Left lobe of liver (tissue), 2 donors: ENCODE data around the gene CD101. TPM values are rescaled to one million over a fixed set of nuclear protein-coding genes. Genes with fewer than 3 reads are reported as not detected.

Experiments
- ATAC-seq: fragments of 200-7000 bp; cut with Tn5 transposase; one replicate; pipeline ENCODE4 v1.9.1; 2020; ENCODE audit warnings: mild to moderate bottlenecking, moderate library complexity
- DNase-seq: peaks from one replicate; pipeline ENCODE4 v3.0.0-alpha.2; 2020; ENCODE audit warnings: low spot score
- total RNA-seq: library from RNA; stranded (reverse); gene quantifications from one replicate; pipeline ENCODE4 v1.2.1, GENCODE V29; 2021
- donor health status: DM: no; HTN: no; CAD: no; lungs with moderate emphysema.
- donor health status: DM: no; HTN: yes; CAD: no.

CD101 gene
- total RNA-seq, 1 donor from 2014 or later, result 0.15 TPM

DNA sequence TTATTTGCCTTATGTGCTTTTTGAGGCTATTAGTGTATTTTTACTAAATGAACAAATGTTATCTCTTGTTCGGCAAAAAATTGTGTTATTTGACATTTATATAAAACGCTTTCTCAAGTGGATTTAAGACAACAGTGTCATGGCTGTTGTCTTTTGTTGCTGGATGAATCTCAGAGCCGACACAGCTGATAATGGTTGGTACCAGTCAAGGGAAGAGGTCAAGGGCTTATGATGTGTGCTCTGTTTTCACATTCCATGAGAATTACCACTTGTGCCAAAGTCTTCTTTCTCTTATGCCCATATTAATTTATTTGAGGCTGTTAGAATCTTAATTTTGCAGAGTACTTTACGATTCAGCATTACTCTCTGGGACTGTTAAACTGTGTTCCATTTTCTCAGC, 17.9 kb upstream of the CD101 start:
- DNase-seq (no peak), ATAC-seq (no peak)

DNA sequence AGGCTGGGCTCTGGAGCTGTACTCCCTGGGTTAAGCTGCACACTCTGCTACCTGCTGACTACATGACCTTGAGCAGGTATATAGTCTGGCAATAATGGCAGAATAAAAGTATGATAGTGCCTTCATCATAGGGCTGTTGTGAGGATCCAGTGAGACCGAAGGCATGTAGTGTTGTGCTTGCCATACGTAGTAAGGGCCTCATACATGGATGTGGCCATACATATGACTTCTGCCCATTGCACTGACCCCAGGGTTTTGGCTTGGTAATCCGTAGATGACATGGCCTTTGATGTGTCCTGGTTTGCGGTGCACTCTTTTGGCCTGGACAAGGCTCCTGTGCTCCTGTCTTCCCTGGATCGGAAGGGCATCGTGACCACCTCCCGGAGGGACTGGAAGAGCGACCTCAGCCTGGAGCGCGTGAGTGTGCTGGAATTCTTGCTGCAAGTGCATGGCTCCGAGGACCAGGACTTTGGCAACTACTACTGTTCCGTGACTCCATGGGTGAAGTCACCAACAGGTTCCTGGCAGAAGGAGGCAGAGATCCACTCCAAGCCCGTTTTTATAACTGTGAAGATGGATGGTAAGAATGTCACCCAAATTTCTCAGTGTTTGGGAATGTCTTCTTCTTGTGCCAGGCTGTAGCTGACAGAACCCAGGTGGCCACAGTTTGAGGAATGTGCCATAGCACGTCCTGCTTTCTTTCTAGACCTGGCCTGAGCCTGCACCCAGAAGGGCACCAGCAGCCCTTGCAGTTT, 17.0 kb upstream of the CD101 start:
- ATAC-seq, result no peak
- no peak for DNase-seq

DNA sequence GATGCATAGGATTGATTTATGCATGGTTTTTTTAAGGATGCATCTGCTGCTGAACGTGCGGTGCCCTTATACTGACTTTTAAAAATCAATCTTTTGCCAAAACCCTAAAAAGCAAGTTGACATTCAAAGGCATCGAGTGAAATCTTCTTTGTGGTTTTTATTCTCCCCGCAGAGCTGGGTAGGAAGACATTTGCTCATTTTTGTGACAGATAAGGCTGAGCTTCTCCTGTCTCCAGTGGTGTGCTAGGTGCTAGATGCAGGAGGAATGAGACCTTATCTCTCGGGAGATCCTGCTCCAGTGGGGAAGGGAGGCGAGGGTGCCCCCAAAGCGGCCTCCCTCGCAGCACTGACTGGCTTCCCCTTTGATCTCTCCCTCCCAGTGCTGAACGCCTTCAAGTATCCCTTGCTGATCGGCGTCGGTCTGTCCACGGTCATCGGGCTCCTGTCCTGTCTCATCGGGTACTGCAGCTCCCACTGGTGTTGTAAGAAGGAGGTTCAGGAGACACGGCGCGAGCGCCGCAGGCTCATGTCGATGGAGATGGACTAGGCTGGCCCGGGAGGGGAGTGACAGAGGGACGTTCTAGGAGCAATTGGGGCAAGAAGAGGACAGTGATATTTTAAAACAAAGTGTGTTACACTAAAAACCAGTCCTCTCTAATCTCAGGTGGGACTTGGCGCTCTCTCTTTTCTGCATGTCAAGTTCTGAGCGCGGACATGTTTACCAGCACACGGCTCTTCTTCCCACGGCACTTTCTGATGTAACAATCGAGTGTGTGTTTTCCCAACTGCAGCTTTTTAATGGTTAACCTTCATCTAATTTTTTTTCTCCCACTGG, 14.9 kb upstream of the CD101 start:
- ATAC-seq, result no peak
- no peak for DNase-seq

DNA sequence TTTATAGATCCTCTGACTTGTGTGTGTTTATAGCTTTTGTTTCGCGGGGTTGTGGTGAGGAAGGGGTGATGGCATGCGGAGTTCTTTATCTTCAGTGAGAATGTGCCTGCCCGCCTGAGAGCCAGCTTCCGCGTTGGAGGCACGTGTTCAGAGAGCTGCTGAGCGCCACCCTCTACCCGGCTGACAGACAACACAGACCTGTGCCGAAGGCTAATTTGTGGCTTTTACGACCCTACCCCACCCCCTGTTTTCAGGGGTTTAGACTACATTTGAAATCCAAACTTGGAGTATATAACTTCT, 14.4 kb upstream of the CD101 start:
- ATAC-seq, result no peak
- no peak for DNase-seq

DNA sequence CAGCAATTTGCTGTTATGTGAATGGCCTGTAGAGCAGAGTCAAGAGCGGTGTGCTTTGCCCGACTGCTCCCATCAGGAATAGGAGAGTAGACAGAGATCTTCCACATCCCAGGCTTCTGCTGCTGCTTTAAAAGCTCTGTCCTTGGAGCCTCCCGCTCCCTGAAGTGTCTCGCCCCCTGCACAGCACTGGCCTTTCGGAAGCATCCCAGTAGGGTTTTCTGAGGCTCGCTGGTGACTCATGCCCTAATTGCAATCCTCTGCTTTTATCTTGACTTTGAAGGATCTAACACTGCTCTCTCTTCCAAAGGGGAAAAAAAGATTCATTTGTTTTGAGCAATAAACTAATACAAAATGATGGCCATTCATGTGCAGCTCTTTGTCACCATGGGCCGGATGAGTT, 13.3 kb upstream of the CD101 start:
- no peak for DNase-seq
- no peak for ATAC-seq

DNA sequence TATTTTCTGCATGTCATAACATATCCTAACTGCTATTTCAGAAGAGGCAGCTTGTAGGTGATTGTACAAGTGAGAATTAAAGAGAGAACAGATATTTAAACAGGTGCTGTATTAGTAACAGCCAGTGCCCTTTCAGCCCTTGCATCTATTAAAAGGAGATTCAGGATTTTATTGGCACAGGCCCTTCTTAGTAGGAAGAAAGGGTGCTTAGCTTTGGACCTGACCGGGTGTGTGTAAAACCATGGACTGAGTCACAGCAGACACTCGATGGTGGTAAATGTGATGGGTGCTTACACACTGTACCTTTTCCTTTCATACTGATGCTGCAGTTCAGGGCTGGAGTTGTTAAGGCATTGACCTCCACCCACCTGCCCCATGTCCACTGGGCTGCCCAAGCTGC, 12.7 kb upstream of the CD101 start:
- ATAC-seq, result no peak

DNA sequence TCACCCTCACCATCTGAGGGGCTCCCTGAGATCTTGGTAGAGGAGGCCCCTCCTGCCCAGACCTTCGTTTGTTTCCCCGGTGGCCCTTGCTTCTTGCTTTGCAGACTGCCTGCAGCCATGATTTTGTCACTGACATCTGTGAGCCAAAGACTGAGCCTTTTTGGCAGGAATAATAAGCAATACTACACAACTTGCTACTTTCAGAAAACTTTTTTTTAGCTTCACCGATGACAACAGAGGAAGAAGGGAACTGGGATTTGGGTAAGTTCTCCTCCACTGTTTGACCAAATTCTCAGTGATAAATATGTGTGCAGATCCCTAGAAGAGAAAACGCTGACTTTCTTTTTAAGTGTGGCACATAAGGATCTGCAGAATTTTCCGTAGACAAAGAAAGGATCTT, 11.7 kb upstream of the CD101 start:
- ATAC-seq, result no peak

More for the DNA sequence above, 12.7 kb upstream of the CD101 start:
- DNase-seq, result no peak

DNA sequence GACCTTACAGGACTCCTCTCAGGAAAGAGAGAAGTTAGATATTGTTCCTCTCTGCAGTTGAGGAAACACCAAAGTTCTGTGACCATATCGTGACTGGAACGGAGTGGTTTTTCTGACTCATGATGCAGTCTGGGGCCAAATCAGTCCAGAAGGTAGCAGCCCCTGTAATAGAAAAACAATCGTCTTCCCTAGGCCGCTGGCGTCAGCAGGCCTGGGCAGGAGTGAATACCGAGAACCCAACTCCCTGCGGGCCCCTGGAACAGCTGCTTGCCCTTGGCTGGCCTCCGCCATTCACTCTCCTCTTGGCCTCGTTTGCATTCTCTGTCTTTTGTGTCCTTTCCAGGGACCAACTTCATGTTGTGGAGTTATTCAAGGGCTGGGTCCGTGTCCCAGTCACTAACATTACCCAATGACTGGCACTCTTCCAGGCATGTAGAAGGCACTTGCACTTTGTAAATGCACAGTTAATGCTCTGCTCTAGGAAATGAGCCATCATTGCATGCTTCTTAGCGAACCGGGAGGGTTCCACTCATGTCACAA, 10.9 kb upstream of the CD101 start:
- no peak for DNase-seq
- ATAC-seq, result peak; percentile 60

More for the DNA sequence above, 11.7 kb upstream of the CD101 start:
- no peak for DNase-seq

DNA sequence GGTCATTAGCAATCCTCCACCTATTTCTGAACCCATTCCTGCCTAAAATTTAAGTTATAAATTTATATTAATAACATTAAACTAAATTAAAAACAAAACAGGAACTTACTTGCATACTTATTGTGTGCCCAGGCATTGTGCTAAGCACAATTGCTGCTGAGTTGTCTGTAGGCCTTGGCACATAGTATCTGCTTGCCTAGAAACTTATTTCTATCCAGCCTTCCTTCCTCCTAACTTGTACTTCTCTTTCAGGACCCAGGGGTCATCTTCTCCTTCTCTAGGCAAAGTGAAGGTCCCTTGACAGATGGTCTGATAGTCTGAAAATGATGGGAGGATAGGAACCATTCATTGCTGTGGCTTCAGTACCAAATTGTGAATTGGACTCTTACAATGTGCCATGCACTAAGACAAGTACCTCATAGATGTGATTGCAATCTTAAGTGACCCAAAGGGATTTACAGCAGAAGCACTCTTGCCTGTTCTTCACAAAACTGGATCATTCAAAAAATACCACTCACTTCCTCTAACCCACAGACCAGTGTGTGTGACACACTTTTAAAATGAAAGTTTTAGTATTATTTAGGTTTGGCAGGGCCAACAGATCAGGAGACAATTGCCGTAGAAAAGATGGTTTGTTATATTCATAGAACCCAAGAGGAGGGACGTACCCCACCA, 10.3 kb upstream of the CD101 start:
- no peak for DNase-seq
- peak; percentile 33 for ATAC-seq

DNA sequence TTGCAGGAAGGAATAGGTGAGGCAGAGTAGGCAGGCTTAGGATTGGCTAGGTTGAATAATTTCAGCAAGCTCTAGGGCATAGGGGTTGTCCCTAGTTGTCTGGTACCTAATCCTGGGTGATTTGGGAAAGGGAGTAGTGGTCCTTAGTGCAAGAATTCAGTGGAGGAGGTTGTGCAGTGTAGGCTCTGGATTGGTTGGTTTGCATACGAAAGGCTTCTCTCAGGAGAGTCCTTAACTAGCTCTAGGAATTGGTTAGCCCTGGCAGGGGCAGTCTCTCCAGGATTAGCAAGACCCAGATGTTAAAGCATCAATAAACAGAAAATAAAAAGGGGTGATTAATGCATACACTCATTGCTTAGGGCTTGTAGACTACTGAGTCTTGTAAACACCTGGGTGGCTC, 9.6 kb upstream of the CD101 start:
- no peak for DNase-seq
- ATAC-seq, result no peak

DNA sequence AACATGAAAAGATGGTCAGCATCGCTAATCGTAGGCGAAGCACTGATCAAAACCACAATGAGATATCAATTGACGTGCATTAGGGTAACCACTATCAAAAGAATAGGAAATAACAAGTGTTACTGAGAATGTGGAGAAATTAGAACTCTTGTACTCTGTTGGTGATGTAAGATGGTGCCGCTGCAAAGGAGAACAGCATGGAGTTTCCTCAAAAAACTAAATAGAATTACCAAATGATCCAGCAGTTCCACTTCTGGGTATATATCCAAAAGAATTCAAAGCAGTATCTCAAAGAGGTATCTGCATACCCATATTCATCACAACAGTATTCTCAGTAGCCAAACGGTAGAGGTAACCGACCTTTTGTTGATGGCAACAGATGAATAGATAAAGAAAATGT, 8.3 kb upstream of the CD101 start:
- ATAC-seq (no peak), DNase-seq (no peak)

DNA sequence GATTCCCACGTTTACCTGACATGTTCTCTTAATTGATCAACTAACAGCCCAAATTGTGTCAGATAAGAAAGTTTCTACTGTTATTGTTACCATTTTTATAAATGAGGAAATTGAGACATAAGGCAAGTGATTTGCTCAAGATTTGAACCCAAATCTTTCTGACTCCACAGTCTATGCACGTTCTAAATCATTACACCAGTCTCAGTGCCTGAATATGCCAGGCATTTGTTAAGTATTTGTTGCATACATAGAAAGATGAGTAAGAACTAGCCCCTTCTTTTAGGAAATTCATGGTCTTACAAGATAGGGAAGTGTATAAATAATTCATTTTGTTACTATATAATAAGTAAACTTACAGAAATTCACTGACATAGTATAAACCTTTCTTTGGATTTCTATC, 7.1 kb upstream of the CD101 start:
- no peak for DNase-seq
- no peak for ATAC-seq

DNA sequence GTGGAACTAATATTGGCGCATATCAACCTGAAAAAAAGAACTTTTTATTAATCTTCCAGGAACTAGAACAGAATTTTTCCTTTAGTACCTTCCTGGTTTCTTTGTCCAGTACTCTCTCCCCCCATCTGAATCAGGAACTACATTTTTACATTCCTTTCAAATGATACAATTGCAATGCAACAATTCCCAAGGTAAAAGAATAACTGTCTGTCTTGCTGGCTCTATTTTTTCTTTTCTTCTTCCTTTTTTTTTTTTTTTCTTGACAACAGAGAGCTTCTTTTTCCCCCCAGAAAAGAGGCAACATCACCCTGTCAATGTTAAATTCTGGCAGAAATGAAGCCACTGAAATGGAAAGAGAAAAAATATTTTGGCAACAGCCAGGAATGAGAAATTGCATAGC, 4.5 kb upstream of the CD101 start:
- DNase-seq, result no peak
- no peak for ATAC-seq

DNA sequence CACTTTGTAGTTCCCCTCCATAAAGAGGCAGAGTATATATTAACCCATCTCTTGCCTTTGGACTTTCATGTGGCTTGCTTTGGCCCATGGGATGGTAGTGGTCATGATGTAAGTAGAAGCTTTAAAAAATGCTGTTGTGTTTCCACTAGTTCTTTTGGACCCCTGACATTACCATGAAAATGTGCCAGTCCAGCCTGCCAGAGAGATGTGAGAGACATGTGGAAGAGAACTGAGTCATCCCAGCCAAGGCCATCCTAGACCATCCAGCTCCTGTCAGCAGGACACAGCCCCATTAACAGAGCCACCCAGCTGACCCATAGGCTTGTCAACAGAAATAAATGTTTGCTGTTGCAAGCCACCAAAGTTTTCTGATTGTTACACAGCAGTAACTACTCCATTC, 3.9 kb upstream of the CD101 start:
- no peak for ATAC-seq
- DNase-seq, result no peak

DNA sequence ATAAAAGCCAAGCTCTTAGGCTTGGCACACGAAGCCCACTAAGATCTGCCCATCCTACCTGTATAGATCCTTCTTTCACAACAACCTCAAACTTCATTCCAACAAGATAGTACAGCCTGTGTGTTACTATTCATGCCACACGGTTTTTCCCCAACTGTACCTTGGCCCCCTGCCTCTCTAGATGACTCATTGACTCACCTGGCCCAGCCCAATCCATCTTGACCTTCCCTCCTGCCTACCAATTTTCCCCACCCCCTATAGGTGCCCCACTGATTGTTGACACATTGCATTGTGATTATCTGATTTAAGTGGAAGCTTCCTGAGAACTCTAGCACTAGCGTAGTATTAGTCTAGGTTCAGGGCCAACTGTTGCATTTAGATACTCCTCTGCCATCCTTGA, 2.0 kb upstream of the CD101 start:
- ATAC-seq (no peak), DNase-seq (no peak)

DNA sequence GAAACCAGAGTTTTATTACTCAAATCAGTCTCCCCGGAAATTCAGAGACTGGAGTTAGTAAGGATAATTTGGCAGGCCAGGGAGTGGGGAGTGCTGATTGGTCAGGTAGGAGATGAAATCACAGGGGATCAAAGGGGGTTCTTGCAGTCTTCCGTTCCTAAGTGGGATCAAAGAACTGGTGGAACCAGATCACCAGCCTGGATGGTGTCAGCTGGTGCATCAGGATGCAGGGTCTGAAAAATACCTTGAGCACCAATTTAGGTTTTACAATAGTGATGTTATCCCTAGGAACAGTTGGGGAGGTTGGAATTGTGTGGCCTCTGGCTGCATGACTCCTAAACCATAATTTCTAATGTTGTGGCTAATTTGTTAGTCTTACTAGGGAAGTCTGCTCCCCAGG, 1.4 kb upstream of the CD101 start:
- ATAC-seq, result no peak
- no peak for DNase-seq

DNA sequence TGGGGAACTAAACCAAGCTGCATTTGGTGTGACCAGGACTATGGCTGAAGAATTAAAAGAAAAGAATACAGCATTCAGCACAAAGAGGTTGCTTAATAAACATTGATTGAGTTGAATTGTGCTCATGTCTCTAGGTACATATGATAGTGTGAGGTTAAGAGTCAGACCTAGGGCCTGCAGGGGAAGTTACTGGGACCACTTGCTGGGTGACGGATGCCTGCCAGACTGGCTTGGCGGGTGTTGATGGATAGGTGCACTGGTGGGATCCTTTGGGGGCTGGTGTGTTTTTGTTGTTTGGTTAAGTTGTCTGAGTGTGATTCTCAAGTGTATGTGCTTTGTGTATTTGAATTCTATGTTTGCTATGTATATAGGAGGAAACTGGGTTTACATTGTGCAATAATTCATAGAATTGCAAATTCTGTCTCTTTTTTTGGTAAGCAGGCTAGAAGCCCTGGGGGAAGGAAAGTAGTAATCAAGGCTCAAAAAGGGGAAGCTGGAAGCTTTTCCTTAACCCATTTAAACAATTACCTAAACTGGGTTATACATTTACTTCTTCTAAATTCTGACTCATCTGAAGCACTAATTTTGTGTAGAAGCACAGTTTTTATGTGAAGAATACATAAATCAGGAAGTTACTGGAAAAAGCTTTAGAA, 1.8 kb downstream of the CD101 start:
- ATAC-seq (no peak), DNase-seq (no peak)

DNA sequence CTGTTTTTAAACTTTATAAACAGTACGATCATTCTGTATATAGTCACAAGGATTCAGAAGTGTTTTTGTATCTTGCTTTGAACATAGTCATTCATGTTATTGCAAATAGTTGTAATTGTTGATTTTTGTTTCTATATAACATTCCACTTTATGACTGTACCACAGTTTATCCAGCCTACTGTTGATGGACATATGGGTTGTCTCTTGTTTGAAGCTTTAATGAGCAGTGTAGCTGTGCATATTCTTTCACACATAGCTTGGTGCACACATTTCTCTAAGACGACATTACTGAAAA, 6.1 kb downstream of the CD101 start:
- no peak for ATAC-seq
- DNase-seq, result no peak

DNA sequence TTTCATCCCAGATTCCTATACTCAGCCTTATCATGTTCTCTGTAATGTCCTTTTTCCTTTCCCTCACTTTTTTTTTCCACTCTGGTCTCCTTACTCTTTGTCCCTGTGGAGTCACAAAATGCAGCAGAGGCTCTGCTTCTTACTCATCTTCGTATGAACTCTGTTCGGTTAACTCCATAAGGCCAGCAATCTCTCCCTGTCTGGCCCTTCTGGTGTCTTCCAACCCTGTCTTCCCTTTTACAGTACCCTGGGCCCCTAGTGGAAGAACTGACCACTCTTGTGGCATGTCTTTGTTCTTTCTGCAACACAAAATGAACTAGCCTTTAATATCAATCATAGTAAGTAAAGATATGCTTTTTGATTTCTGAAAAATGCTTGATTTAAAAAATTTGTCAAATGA, 7.1 kb downstream of the CD101 start:
- no peak for ATAC-seq
- DNase-seq, result no peak

DNA sequence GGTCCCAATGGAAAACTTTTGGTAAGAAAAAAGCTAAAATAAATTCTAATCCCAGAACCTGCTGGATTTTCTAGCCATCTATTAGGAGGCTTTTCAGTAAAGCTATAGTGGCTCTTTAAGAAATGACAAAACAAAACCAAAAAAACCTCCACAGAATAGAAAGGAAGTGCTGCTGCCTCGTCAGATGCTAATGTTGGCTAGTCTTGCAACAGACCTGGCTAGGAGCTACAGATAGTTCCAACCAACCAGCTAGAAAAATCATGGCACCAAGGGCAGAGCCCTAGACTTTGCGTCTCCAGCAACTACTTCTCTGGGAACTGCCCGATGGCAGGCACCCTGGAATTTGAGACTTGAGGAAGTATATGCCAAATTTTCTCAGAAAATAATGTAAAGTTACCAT, 7.6 kb downstream of the CD101 start:
- ATAC-seq (no peak), DNase-seq (no peak)

DNA sequence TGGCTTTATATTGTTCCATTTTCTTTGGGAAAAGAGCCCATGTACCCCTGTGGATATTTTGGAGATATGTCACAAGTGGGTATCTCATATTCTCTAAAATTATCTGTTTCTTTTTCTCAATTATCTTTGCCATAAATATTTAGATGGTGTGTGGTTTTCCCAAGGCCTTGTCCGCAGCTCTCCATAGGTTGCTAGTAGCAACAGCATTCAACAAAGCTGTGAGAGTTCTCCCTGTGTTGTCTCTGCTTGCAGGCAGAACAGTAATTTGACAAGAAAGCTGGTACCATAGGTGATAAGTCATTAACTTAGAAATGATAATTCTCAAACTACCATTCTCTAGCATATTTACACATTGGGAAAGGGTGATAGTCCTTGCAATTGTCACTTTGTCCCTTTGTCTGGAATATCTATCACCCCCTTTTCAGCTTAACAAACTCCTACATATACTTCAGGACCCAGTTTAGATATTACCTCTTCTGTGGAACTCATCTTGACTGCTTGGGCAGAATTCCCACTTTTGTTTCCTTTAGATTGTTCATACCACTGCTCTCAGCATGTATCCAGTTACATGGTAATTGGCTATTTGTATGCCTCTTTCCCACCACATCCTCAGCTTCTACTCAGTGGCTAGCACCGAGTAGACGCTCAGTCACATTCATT, 8.9 kb downstream of the CD101 start:
- DNase-seq (no peak), ATAC-seq (no peak)
